ENCODE data around the gene HMCN2. TPM values are rescaled to one million over a fixed set of nuclear protein-coding genes. Genes with fewer than 3 reads are reported as not detected.

Gene HMCN2
- total and polyA plus RNA-seq, 2 donors (not counting 3 experiments of a cell fraction or from before 2014, with no cell fraction given): 0.04 to 0.24 TPM

DNA sequence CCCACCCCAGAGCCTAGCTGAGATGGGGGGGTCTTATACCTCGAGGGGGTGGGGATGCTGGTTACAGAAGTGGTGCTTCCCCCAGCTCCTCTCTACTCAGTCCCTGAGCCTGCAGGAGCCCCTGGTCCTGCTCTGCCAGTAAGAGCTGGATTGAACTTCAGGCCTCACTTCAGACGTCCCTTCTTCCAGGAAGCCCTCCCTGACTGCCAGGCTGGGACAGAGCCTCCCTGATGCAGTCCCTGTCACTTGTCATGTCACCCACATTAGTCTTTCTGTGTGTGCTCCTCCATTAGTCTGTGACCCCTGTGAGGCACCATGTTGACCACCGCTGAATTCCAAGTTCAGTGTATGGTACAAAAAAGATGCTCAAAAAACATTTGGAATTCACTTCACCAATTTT, 100.5 kb downstream of the HMCN2 start:
- Histone ChIP-seq H3K9me3 (replicated peaks; ENCODE audit: control insufficient read depth, insufficient read depth, low read length) (no peaks in the 10 kb centered on the region), H2AFZ (ENCODE audit: low read depth, low read length) (no peak overlapping the region), H3K4me2 (ENCODE audit: insufficient read depth, low read length) (no peak overlapping the region), H3K4me1 (ENCODE audit: control insufficient read depth, extremely low read depth, insufficient read depth, low read length) (no peaks in the 10 kb centered on the region), H3K9ac (replicated peaks; ENCODE audit: extremely low read depth, insufficient read depth, low read length) (no peak overlapping the region), H4K20me1 (replicated peaks; ENCODE audit: control insufficient read depth, extremely low read depth, insufficient read depth, low read length) (no peaks in the 10 kb centered on the region), H3K9me1 (replicated peaks; ENCODE audit: control insufficient read depth, extremely low read depth, insufficient read depth, low read length) (no peaks in the 10 kb centered on the region), H3K27me3 (ENCODE audit: control insufficient read depth in 2 of 2, insufficient read depth in 2 of 2, low read length in 2 of 2) (no peaks in the 10 kb centered on the region), H3K79me2 (ENCODE audit: control insufficient read depth, insufficient read depth, low read length) (no peaks in the 10 kb centered on the region), H3K36me3 (ENCODE audit: control insufficient read depth in 2 of 2, extremely low read depth in 1 of 2, insufficient read depth in 2 of 2, low read length in 2 of 2) (no peaks in the 10 kb centered on the region), H3K4me3 (replicated peaks in 1 of 3; ENCODE audit: insufficient read depth in 1 of 3, low read depth in 1 of 3, low read length in 3 of 3) (no peak overlapping the region), H3K27ac (ENCODE audit: insufficient read depth, low read depth, low read length) (no peak overlapping the region)
- no peak for DNase-seq (ENCODE audit: low read depth, low spot score)
- CTCF ChIA-PET: no interaction called here
- TF ChIP-seq GATA2 (IDR thresholded peaks at IDR 0.05; ENCODE audit: insufficient read depth, insufficient read length, low read depth, low read length) (no peak), POLR2AphosphoS5 (IDR thresholded peaks at IDR 0.05; ENCODE audit: insufficient read depth, low read depth, low read length) (no peak), POLR2A (IDR thresholded peaks at IDR 0.05; ENCODE audit: low read depth, low read length) (no peak), EZH2 (IDR thresholded peaks at IDR 0.05; ENCODE audit: borderline replicate concordance, low read depth, low read length, severe bottlenecking) (no peak), FOS (IDR thresholded peaks at IDR 0.05; ENCODE audit: borderline replicate concordance, insufficient read depth, low read length) (no peak)
- TF ChIP-seq, protein P1, sequence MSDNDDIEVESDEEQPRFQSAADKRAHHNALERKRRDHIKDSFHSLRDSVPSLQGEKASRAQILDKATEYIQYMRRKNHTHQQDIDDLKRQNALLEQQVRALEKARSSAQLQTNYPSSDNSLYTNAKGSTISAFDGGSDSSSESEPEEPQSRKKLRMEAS (IDR thresholded peaks at IDR 0.05; ENCODE audit: insufficient read depth, insufficient read length): no peak
- no peak for FAIRE-seq
- dilution Hi-C loops (cut with MboI; ENCODE audit: extremely low pct_ligation_motif_present, low sequenced_read_pairs) (no loop called here), intact Hi-C loops (cut with micrococcal nuclease) (no loop called here)
- POLR2A ChIA-PET: no interaction called here
- BruUV-seq (replicated peaks): no TSS peak

DNA sequence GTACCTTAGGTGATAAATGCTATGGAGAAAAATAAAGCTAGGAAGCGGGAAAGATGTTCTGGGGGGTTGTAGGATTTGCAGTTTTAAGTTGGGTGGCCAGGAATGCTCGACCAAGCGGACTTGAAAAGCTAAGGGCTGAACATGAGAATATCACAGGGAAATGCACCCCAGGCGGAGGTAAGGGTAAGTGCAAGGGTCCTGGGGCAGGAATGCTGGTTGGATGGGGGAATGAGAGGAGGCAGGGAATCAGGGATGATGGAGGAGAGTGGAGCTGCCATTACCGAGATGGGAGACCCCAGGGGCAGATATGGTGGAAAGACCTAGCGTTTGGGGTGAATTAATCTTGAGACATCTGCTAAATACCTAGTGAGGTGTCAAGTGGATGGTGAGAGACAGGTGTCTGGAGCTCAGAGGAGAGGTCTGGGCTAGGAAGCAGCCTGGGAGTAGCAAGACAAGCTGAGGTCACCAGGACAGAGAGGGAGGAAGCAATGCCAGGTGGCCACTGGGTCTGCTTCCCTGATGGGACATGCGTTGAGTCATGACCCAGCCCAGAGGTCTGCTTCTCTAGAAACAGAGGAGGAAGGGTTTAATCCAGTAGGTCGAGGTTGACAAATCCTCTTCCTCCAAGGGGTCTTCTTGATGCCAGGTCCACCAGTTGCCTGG, 101.5 kb downstream of the HMCN2 start:
- no peaks in the 10 kb centered on the region for H3K4me1 ChIP-seq (ENCODE audit: control insufficient read depth, extremely low read depth, insufficient read depth, low read length)
- H3K9me1 ChIP-seq (replicated peaks; ENCODE audit: control insufficient read depth, extremely low read depth, insufficient read depth, low read length): no peaks in the 10 kb centered on the region
- TF ChIP-seq GATA2 (IDR thresholded peaks at IDR 0.05; ENCODE audit: insufficient read depth, insufficient read length, low read depth, low read length): no peak
- TF ChIP-seq JUN (IDR thresholded peaks at IDR 0.05; ENCODE audit: borderline replicate concordance, insufficient read depth, insufficient read length, low read depth): no peak
- TF ChIP-seq POLR2A (IDR thresholded peaks at IDR 0.05; ENCODE audit: low read depth, low read length): no peak
- TF ChIP-seq EZH2 (IDR thresholded peaks at IDR 0.05; ENCODE audit: borderline replicate concordance, low read depth, low read length, severe bottlenecking): no peak
- TF ChIP-seq MYC (IDR thresholded peaks at IDR 0.05; ENCODE audit: low read depth, low read length): no peak
- TF ChIP-seq, protein P1 (IDR thresholded peaks at IDR 0.05; ENCODE audit: insufficient read depth, insufficient read length): no peak
- no peaks in the 10 kb centered on the region for H3K9me3 ChIP-seq (replicated peaks; ENCODE audit: control insufficient read depth, insufficient read depth, low read length)
- no peak overlapping the region for H3K9ac ChIP-seq (replicated peaks; ENCODE audit: extremely low read depth, insufficient read depth, low read length)
- ChIA-PET CTCF (no interaction called here), POLR2A (no interaction called here)
- H3K4me3 ChIP-seq (replicated peaks in 1 of 3; ENCODE audit: insufficient read depth in 1 of 3, low read depth in 1 of 3, low read length in 3 of 3): no peak overlapping the region
- H2AFZ ChIP-seq (ENCODE audit: low read depth, low read length): no peak overlapping the region
- no peak overlapping the region for H3K4me2 ChIP-seq (ENCODE audit: insufficient read depth, low read length)
- no peaks in the 10 kb centered on the region for H3K27me3 ChIP-seq (ENCODE audit: control insufficient read depth in 2 of 2, insufficient read depth in 2 of 2, low read length in 2 of 2)
- H3K27ac ChIP-seq (ENCODE audit: insufficient read depth, low read depth, low read length): no peak overlapping the region
- no peak for FAIRE-seq
- dilution Hi-C loops (cut with MboI; ENCODE audit: extremely low pct_ligation_motif_present, low sequenced_read_pairs) (no loop called here), intact Hi-C loops (cut with micrococcal nuclease) (no loop called here)
- H3K79me2 ChIP-seq (ENCODE audit: control insufficient read depth, insufficient read depth, low read length): no peaks in the 10 kb centered on the region
- BruUV-seq (replicated peaks): no TSS peak
- no peaks in the 10 kb centered on the region for H3K36me3 ChIP-seq (ENCODE audit: control insufficient read depth in 2 of 2, extremely low read depth in 1 of 2, insufficient read depth in 2 of 2, low read length in 2 of 2)
- no peaks in the 10 kb centered on the region for H4K20me1 ChIP-seq (replicated peaks; ENCODE audit: control insufficient read depth, extremely low read depth, insufficient read depth, low read length)
- DNase-seq (ENCODE audit: low read depth, low spot score): no peak
